Stimulated activated CD4-positive, alpha-beta T cell treated with anti-CD3 and anti-CD28 coated beads, Interleukin-2, amount 100 ng/mL, for 4 hours (primary cell): ENCODE data around the gene IFNA16.
"Not testable (repeated sequence)": the region's sequence is repeated elsewhere in the genome, so short reads cannot be mapped to it uniquely, and the experiment has no call there.

Experiments used
- DNase-seq: peaks from one replicate; pipeline ENCODE4 v3.0.0-alpha.2; 2020; ENCODE audit warnings: low read depth

IFNA16 gene

GRCh38 chr9:21217211-21217610 lies at the start of gene IFNA16:
Gene IFNA16, minus strand, starts transcription at chr9:21217311. Its CDS starts 6 bp downstream, at chr9:21217305.
- not testable (repeated sequence) for DNase-seq

DNA sequence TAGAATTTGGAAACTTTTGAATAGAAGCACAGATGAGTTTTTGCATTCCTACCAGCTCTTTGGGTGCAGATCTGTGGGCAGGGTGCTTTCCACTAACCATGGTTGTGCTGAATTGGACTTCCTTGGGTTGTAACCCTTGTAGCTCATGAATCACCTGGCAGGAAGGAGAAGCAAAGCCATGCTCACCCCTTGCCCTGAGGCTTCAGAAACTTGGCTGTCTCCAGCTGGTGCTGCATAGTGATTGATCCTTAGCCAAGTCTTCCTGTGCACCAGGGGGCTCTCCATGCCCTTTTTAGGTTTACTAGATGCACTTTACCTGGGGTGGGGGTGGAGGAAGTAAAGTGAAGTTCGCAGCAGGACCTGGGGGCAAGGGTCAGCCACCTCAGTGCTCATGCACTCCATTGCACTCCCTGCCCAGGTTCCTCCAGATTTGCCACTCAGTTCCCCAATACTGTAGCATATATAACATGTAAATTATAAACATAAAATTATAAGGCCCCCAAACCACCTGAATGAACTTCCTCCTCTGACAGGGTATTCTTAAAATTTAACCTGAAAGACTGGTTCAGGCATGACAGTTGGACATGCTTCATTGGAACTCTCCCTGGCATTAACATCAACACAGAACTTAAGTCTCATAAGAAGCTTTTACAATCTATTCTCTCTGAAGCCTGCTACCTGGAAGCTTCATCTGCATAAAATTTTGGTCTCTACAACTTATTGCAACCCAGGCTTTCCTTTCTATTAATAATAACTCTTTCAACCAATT lies 48.5 kb upstream of the IFNA16 start:
- no peak for DNase-seq

- no peak for DNase-seq
These were observed 38.6 kb upstream of the IFNA16 start for GRCh38 chr9:21255538-21256212.

DNA sequence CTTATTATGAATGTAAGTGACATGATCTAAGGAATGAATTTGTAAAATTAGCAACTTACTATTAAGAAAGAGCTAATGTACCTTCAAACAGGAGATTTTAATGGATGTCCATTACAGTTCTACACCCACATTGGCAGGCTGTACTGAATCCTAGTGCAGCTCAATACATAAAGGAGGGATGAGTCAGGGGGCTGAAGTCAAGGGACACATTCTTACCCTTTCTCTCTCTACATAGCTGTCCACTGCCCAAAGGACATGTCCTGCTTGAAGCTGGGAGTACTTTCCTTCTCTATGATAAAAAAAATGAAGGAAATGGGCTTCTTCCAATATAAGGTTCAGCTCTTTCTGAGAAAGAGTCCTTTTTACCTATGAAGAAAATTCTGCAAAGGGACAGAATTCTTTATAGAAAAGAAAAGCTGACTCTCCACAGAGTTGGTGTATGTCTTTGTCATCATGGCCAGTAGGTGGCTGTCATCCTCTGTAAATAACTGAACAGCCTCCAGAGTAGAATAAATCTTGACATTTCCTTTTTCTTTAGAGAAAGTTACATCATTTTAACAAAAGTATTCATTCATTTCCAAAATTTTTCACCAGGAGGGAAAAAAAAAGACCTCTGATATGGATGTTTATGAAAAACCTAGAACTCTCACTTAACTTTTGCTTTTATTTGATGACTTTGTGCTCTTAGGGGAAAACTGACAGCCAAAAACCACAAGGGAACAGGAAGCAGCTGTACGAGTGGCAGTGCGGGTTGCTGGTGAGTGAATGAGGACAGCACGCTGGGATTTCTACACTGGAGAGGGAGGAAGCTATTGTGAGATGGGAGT lies 35.8 kb upstream of the IFNA16 start:
- DNase-seq, result no peak

GRCh38 chr9:21251638-21252037 lies 34.5 kb upstream of the IFNA16 start:
- DNase-seq, result no peak

DNA sequence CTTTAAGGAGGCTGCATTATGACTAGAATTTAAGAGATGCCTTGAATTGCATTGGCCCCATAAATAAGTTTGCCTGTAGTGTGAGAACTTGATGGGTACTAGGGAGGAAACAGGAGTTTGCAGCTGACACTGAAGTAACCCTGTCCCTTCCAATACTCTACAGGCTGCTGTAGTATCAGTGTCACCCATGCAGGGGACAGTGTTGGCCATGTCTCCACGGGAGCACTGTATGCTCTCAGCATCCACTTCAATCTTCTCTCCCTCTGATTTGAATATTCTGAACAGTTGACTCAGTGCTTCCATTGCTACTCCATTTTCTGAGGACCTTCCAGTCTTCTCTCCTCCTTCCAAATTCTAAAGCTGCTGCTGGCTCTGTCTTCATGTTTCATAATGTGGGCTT lies 34.1 kb upstream of the IFNA16 start:
- DNase-seq, result no peak

GRCh38 chr9:21244836-21245235 lies 27.7 kb upstream of the IFNA16 start:
- no peak for DNase-seq

DNA sequence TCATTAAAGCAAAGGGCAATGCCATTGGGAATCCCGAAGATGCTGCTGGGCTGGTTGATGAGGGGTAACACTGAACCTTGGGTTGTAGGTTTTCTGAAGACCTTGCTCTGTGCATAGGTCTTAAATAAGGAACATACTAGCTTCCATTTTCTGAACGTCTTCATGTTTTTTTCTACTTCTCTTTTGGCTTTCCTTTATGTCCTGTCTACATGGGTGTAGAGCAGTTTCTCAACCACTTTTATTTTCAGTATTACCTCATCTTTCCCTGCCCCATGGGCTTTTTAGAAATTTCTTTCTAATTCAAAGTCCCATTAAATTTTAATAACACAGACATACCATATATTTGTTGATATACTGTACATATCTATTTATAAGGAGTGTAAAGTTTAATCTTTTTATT lies 22.8 kb upstream of the IFNA16 start, which contains the start of gene IFNA14:
IFNA14 (minus strand) TSS at position 95 of the 400 bp plus-strand sequence; CDS start at position 25, 70 bp downstream.
- DNase-seq, result no peak

DNA sequence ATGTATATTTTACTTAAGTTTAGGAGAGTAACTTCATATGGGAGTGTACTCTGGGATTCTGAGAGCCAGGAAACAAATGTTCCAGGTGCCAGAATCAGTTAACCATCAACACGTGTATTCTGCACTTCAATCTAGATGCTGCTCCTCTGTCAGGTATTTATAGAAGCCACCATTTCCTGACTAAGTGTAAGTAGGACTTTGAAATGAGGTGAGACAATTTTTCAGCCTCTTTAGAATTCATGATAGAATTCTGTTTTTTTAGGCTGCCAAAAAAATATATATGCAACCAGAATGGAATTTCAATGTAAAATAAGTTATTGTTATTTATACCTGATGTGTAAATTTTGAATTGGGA lies 19.2 kb upstream of the IFNA16 start:
- not testable (repeated sequence) for DNase-seq

- DNase-seq, result not testable (repeated sequence)
These were observed 18.6 kb upstream of the IFNA16 start for GRCh38 chr9:21235468-21236359.

GRCh38 chr9:21234153-21234687 lies 17.1 kb upstream of the IFNA16 start:
- DNase-seq, result no peak

GRCh38 chr9:21233258-21233657 lies 16.1 kb upstream of the IFNA16 start:
- DNase-seq, result no peak

- DNase-seq, result no peak
These were observed 11.0 kb upstream of the IFNA16 start, which contains the start of gene IFNA17 for GRCh38 chr9:21228122-21228521. Gene IFNA17, minus strand, starts transcription at chr9:21228222. Its CDS starts 49 bp downstream, at chr9:21228173.

DNA sequence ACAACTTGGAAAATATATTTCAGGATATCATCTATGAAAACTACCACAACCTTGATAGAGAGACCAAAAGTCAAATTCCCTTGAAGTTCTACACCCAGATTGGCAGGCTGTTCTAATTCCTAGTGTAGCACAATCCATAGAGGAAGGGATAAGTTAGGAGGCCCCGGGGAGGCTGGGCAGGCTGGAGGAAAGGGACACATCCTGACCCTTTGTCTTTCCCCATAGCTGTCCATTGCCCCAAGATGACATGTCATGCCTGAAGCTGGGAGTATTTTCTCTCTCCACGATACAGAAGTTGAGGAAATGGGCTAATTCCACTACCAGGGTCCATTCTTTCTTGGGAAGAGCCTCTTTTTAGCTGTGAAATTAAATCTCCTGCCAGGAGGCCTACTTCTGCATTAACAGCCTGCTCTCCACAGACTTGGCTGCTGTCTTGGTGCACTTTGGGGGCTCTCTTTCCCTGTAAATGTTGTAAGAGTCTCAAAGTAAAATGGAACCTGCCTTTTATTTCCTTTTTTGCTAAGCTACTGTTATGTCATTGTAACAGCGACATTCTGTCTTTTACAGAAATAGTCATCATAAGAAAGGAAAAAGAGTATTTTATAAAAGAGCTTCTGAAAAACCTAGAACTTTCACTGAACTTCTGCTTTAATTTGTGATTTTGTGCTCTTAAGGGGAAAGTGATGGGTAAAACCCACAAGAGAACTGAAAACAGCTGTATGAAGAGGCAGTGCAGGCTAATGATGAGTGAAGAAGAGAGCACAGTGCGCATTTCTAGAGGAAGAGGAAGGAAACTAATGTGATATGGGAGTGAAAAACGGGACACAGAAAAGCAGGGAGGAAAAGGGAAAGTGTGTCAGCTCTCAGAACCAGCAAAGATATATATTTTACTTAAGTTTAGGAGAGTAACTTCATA lies 3.4 kb downstream of the IFNA16 start:
- not testable (repeated sequence) for DNase-seq

GRCh38 chr9:21212160-21212559 lies 5.0 kb downstream of the IFNA16 start:
- not testable (repeated sequence) for DNase-seq

- DNase-seq, result not testable (repeated sequence)
These were observed 6.3 kb downstream of the IFNA16 start for GRCh38 chr9:21210782-21211181.

DNA sequence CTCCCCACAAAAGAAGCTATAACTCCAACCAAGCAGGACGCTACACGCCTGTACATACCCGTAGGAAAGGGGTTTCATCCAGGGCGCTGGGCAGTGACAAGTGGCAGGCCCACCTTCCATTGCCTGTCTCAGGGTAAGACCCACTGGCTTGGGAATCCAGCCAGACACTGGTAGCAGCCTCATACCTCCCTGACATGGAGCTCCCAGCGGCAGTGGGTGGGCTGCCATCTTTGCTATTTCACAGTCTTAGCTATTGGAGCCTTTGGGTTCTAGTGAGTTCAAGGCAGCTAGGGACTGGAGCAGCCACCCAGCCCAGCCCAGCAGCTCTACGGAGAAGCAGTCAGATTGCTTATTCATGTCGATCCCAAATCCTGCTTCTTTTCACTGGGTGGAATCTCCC lies 6.8 kb downstream of the IFNA16 start:
- DNase-seq, result no peak

DNA sequence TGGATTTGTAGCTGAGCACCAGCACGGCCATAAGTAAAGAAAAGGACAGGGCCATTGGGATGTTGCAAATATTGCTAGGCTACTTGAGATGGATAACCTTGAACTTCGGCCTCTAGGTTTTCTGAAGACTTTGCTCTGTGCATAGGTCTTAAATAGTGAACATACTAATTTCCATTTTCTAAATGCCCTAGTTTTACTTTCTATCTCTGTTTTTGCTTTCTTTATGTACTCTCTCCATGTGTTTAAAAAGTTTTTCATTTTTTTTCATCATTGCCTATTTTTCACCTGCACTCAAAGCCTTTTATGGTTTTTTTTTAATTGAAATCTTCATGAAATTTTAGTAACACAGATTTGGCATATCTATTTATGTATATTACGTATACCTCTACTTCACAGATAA lies 10.1 kb downstream of the IFNA16 start, which contains the start of gene IFNA10:
IFNA10 (minus strand) TSS at position 101 of the 400 bp plus-strand sequence; CDS start at position 55, 46 bp downstream.
- not testable (repeated sequence) for DNase-seq

- no peak for DNase-seq
These were observed 11.9 kb downstream of the IFNA16 start for GRCh38 chr9:21205204-21205603.

- DNase-seq, result not testable (repeated sequence)
These were observed 15.0 kb downstream of the IFNA16 start, which contains the start of gene IFNA7 for GRCh38 chr9:21202105-21202504. Gene IFNA7, minus strand, starts transcription at chr9:21202205. Its CDS starts 40 bp downstream, at chr9:21202165.
